Mesenchymal stem cell (in vitro differentiated cells and primary cell): Measurements from ENCODE around the gene STAC.
A peak's percentile ranks its signal among the peaks of the same experiment; 100 is the strongest.
"Not testable (repeated sequence)": the region's sequence is repeated elsewhere in the genome, so short reads cannot be mapped to it uniquely, and the experiment has no call there.

ENCODE experiments used
- DNase-seq: peaks from one replicate; pipeline ENCODE4 v3.0.0-alpha.2; 2013
- H2AFZ ChIP-seq: one replicate; pipeline ENCODE4 v1.6.1; 2013; ENCODE audit warnings: low read depth, mild to moderate bottlenecking, control low read depth, inconsistent platforms, low read length, moderate library complexity
- H2AK5ac ChIP-seq: 2 replicates; pipeline ENCODE4 v1.6.1; 2013; ENCODE audit warnings: low read length, moderate library complexity, mild to moderate bottlenecking, inconsistent platforms; ENCODE audit not compliant: severe bottlenecking
- H2BK120ac ChIP-seq: one replicate; pipeline ENCODE4 v1.6.1; 2013; ENCODE audit warnings: low read depth, mild to moderate bottlenecking, inconsistent platforms, low read length, moderate library complexity
- H2BK12ac ChIP-seq, 2 experiments: one replicate each; pipeline ENCODE4 v1.6.1; 2013; ENCODE audit warnings: inconsistent platforms in 2 of 2, low read length in 2 of 2, mild to moderate bottlenecking in 2 of 2, moderate library complexity in 2 of 2, control low read depth in 1 of 2
- H2BK15ac ChIP-seq: one replicate; pipeline ENCODE4 v1.6.1; 2013; ENCODE audit warnings: mild to moderate bottlenecking, low read depth, inconsistent platforms; ENCODE audit not compliant: poor library complexity, severe bottlenecking
- H2BK5ac ChIP-seq: 2 replicates; pipeline ENCODE4 v1.6.1; 2013; ENCODE audit warnings: low read depth, mild to moderate bottlenecking, low read length, control low read depth, inconsistent platforms; ENCODE audit not compliant: poor library complexity, severe bottlenecking
- H3K14ac ChIP-seq, 2 experiments: one replicate each; pipeline ENCODE4 v1.6.1; 2013; ENCODE audit warnings: inconsistent platforms in 2 of 2, low read length in 2 of 2, control low read depth in 1 of 2, mild to moderate bottlenecking in 1 of 2, moderate library complexity in 1 of 2
- H3K18ac ChIP-seq, 2 experiments: one replicate each; pipeline ENCODE4 v1.6.1; 2013; ENCODE audit warnings: inconsistent platforms in 2 of 2, low read length in 2 of 2, control low read depth in 1 of 2, low read depth in 1 of 2, mild to moderate bottlenecking in 1 of 2
- H3K23ac ChIP-seq, 2 experiments: one replicate each; pipeline ENCODE4 v1.6.1; 2013; ENCODE audit warnings: inconsistent platforms in 2 of 2, low read length in 2 of 2, mild to moderate bottlenecking in 2 of 2, moderate library complexity in 2 of 2, control low read depth in 1 of 2
- H3K27ac ChIP-seq: 2 replicates; pipeline ENCODE4 v1.5.1; 2013; ENCODE audit warnings: mild to moderate bottlenecking, moderate library complexity, low read length, control low read depth, inconsistent platforms; ENCODE audit not compliant: poor library complexity, severe bottlenecking
- H3K27me3 ChIP-seq, 2 experiments: 2 replicates each; pipeline versions ENCODE4 v1.6.1 to v1.7.0; 2013; ENCODE audit warnings: low read length in 2 of 2, mild to moderate bottlenecking in 2 of 2, moderate library complexity in 2 of 2, control low read depth in 1 of 2, inconsistent platforms in 1 of 2; ENCODE audit not compliant: control insufficient read depth in 1 of 2, insufficient read depth in 1 of 2
- H3K36me3 ChIP-seq, 2 experiments: 2 replicates each; pipeline versions ENCODE4 v1.6.1 to v1.7.0; 2013; ENCODE audit warnings: low read length in 2 of 2, control low read depth in 1 of 2, inconsistent platforms in 1 of 2, low read depth in 1 of 2, mild to moderate bottlenecking in 1 of 2; ENCODE audit not compliant: insufficient read depth in 2 of 2, control insufficient read depth in 1 of 2
- H3K4ac ChIP-seq, 2 experiments: one replicate each; pipeline ENCODE4 v1.6.1; 2013; ENCODE audit warnings: inconsistent platforms in 2 of 2, low read length in 2 of 2, mild to moderate bottlenecking in 2 of 2, moderate library complexity in 2 of 2, control low read depth in 1 of 2, low read depth in 1 of 2
- H3K4me1 ChIP-seq: 2 replicates; pipeline ENCODE4 v1.6.1; 2013; ENCODE audit warnings: low read depth, low read length, control low read depth; ENCODE audit not compliant: control insufficient read depth, insufficient read depth
- H3K4me2 ChIP-seq: 2 replicates; pipeline ENCODE4 v1.6.1; 2013; ENCODE audit warnings: low read length, mild to moderate bottlenecking, inconsistent platforms; ENCODE audit not compliant: poor library complexity, severe bottlenecking
- H3K4me3 ChIP-seq, 2 experiments: 2 replicates each; pipeline versions ENCODE4 v1.5.1 to v1.7.0; 2013; ENCODE audit warnings: low read length in 2 of 2, mild to moderate bottlenecking in 2 of 2, control low read depth in 1 of 2, low read depth in 1 of 2; ENCODE audit not compliant: insufficient read depth in 1 of 2
- H3K79me1 ChIP-seq: replicated peaks from 2 replicates; pipeline ENCODE4 v1.6.1; 2013; ENCODE audit warnings: mild to moderate bottlenecking, control low read depth, low read length, inconsistent platforms; ENCODE audit not compliant: poor library complexity, severe bottlenecking
- H3K9ac ChIP-seq: 2 replicates; pipeline ENCODE4 v1.7.0; 2013; ENCODE audit warnings: mild to moderate bottlenecking, low read length, moderate library complexity
- H3K9me3 ChIP-seq: 2 replicates; pipeline ENCODE4 v1.7.0; 2013; ENCODE audit warnings: mild to moderate bottlenecking, low read length; ENCODE audit not compliant: control insufficient read depth
- H4K8ac ChIP-seq: one replicate; pipeline ENCODE4 v1.6.1; 2013; ENCODE audit warnings: inconsistent platforms, mild to moderate bottlenecking, low read length, moderate library complexity
- H4K91ac ChIP-seq: one replicate; pipeline ENCODE4 v1.6.1; 2013; ENCODE audit warnings: mild to moderate bottlenecking, low read length, inconsistent platforms
- WGBS: methylation state at CpG from one replicate; pipeline ENCODE4 v1.1.7; 2013; ENCODE audit warnings: mixed read lengths; 5-methylcytosine and 5-hydroxymethylcytosine counted together

STAC gene

DNA sequence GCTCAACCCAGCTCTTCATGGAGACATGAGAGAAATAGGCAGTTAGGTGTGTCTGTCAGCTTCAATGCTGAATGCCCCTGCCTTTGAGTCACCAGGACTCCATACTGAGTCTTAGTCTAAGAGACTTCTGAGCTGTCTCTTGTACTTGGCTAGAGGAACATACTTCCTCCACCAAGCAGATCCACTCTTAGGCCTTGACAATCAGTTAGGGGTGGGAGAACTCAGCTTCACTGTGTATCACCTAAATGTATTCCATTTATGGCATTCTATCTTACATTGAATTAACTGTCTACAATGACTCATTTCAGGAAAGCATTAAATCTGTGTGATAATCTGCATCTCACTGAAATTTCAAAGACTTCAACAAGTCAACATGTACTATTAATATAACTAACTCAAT, 66.0 kb downstream of the STAC start:
- Histone ChIP-seq H3K4me1 (peaks cover 10% of the 10 kb centered on the region), H3K23ac (no peak overlapping the region), H2AFZ (no peak overlapping the region), H4K8ac (no peak overlapping the region), H2BK5ac (no peak overlapping the region), H3K4me3 (no peak overlapping the region), H3K9ac (no peak overlapping the region), H2BK120ac (no peak overlapping the region), H3K9me3 (no peaks in the 10 kb centered on the region), H3K18ac (no peak overlapping the region), H4K91ac (no peak overlapping the region), H3K79me1 (peaks cover 9% of the 10 kb centered on the region), H2BK15ac (no peak overlapping the region), H3K4me2 (no peak overlapping the region), H2BK12ac (no peak overlapping the region), H2AK5ac (no peak overlapping the region), H3K14ac (no peak overlapping the region), H3K4ac (no peak overlapping the region), H3K27me3 (no peaks in the 10 kb centered on the region), H3K27ac (no peak overlapping the region), H3K36me3 (no peaks in the 10 kb centered on the region)
- DNase-seq, result no peak

DNA sequence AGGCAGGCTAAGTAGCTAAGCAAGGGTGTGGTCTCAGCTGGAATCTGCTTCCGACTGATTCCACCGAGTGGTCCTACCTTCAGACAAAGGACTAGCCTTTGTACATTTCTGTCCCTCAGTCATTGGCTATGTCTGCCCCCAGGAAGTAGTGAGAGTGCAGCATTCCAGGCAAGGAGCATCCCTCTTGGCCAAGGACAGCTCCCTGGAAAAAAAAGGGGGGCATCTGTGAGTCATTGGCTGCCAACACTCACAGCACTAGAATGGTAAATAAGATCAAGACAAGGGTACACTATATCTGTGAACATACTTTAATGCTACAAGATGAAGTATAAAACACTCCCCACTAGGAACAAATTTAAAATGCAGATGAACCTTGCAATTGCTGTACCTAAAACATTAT, 66.8 kb downstream of the STAC start:
- Histone ChIP-seq H4K91ac (no peak overlapping the region), H2BK15ac (no peak overlapping the region), H3K4me1 (peaks cover 10% of the 10 kb centered on the region), H3K79me1 (peaks cover 9% of the 10 kb centered on the region), H3K36me3 (no peaks in the 10 kb centered on the region), H2BK12ac (no peak overlapping the region), H3K4me3 (no peak overlapping the region), H3K9me3 (no peaks in the 10 kb centered on the region), H3K18ac (no peak overlapping the region), H3K4ac (no peak overlapping the region), H2AFZ (no peak overlapping the region), H3K4me2 (no peak overlapping the region), H3K27me3 (no peaks in the 10 kb centered on the region), H4K8ac (no peak overlapping the region), H2BK120ac (no peak overlapping the region), H2BK5ac (no peak overlapping the region), H2AK5ac (no peak overlapping the region), H3K23ac (no peak overlapping the region), H3K27ac (no peak overlapping the region), H3K14ac (peak overlapping the region in 1 of 2 experiments; percentile 7), H3K9ac (no peak overlapping the region)
- WGBS, result 25% methylated on average over 2 of the region's 2 CpGs
- no peak for DNase-seq

DNA sequence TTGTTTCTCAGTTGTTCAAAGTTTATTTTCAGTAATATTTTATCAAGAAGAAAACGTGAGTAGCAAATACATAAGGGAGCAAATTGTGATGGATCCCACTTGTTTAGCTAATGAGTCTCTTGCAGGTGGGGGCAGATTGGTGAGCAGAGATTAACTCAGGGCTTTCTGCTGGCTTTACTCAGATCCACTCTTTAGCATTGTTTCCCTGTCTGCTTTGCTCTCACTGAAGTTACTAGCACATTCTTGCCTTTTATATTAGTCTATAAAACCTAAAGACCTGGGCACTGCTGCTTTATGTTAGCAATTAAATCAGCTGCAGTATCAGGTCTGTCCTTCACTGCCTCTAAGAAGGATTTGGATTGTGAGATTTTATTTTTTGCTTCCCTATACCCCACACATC, 71.5 kb downstream of the STAC start:
- no peaks in the 10 kb centered on the region for H3K9me3 ChIP-seq
- H3K27ac ChIP-seq, result no peak overlapping the region
- H3K9ac ChIP-seq, result no peak overlapping the region
- no peaks in the 10 kb centered on the region for H3K27me3 ChIP-seq
- H3K4me2 ChIP-seq, result no peak overlapping the region
- no peak overlapping the region for H3K4me3 ChIP-seq
- no peak overlapping the region for H3K14ac ChIP-seq
- H2BK15ac ChIP-seq, result no peak overlapping the region
- H3K23ac ChIP-seq, result no peak overlapping the region
- no peak overlapping the region for H2BK5ac ChIP-seq
- 71% methylated on average over 1 of the region's 1 CpG for WGBS
- no peak overlapping the region for H4K91ac ChIP-seq
- no peak for DNase-seq
- no peak overlapping the region for H3K4ac ChIP-seq
- peaks cover 2% of the 10 kb centered on the region for H3K4me1 ChIP-seq
- peaks cover 2% of the 10 kb centered on the region for H3K79me1 ChIP-seq
- no peak overlapping the region for H2AK5ac ChIP-seq
- H3K36me3 ChIP-seq, result peaks cover 0 to 8% of the 10 kb centered on the region in 2 experiments
- no peak overlapping the region for H2BK12ac ChIP-seq
- no peak overlapping the region for H3K18ac ChIP-seq
- no peak overlapping the region for H2BK120ac ChIP-seq
- no peak overlapping the region for H2AFZ ChIP-seq
- no peak overlapping the region for H4K8ac ChIP-seq

DNA sequence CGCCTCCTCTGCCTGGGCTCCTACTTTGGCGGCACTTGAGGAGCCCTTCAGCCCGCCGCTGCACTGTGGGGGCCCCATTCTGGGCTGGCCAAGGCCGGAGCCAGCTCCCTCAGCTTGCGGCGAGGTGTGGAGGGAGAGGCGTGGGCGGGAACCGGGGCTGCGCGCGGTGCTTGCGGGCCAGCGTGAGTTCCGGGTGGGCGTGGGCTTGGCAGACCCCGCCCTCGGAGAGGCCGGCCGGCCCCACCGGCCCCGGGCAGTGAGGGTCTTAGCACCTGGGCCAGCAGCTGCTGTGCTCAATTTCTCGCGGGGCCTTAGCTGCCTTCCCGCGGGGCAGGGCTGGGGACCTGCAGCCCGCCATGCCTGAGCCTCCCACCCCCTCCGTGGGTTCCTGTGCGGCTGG, 72.9 kb downstream of the STAC start:
- not testable (repeated sequence) for H2BK5ac ChIP-seq, H3K9me3 ChIP-seq, H2AFZ ChIP-seq, H2BK15ac ChIP-seq, H3K79me1 ChIP-seq, H2BK120ac ChIP-seq, H3K27me3 ChIP-seq, H3K27ac ChIP-seq, H2AK5ac ChIP-seq, H3K4me3 ChIP-seq, H3K4me1 ChIP-seq, H3K18ac ChIP-seq, H3K9ac ChIP-seq, H2BK12ac ChIP-seq, H3K4ac ChIP-seq, DNase-seq, H3K14ac ChIP-seq, H4K8ac ChIP-seq, H4K91ac ChIP-seq, H3K36me3 ChIP-seq, H3K4me2 ChIP-seq, H3K23ac ChIP-seq
- 95% methylated on average over 23 of the region's 30 CpGs for WGBS
